Keratinocyte (primary cell): Measurements from ENCODE around the gene GUK1.

Experiments used
- CTCF ChIP-seq, 3 experiments: IDR thresholded peaks in 1 of 3; conservative IDR thresholded peaks in 1 of 3; optimal IDR thresholded peaks in 1 of 3; 2 replicates in 2 of 3; 3 replicates in 1 of 3; pipeline versions ENCODE3 to v1.5.1; 2011; ENCODE audit warnings: low read length in 3 of 3, mild to moderate bottlenecking in 3 of 3, moderate library complexity in 2 of 3, control low read depth in 1 of 3, inconsistent platforms in 1 of 3; ENCODE audit not compliant: insufficient read depth in 2 of 3; ENCODE audit errors: extremely low read depth in 1 of 3
- EZH2 ChIP-seq: IDR thresholded peaks from one replicate; pipeline ENCODE4 v1.6.1; 2012; ENCODE audit warnings: inconsistent platforms, mild to moderate bottlenecking, low read length, moderate library complexity

- TF ChIP-seq CTCF (optimal IDR thresholded peaks at IDR 0.05 in 1 of 3, IDR thresholded peaks at IDR 0.05 in 1 of 3, conservative IDR thresholded peaks at IDR 0.05 in 1 of 3; ENCODE audit: extremely low read depth in 1 of 3, insufficient read depth in 2 of 3, low read length in 3 of 3) (no peak), EZH2 (no peak)
Measured at GRCh38 chr1:228177721-228178710, 37.9 kb downstream of the GUK1 start.
